Progenitor cell of endocrine pancreas (in vitro differentiated cells): Measurements from ENCODE around the gene KLF7. TPM values are rescaled to one million over a fixed set of nuclear protein-coding genes. Genes with fewer than 3 reads are reported as not detected.
A peak's percentile ranks its signal among the peaks of the same experiment; 100 is the strongest.

Experiments
- DNase-seq: peaks from one replicate; pipeline ENCODE4 v3.0.0; 2021; ENCODE audit warnings: low spot score; ENCODE audit not compliant: unreplicated experiment
- H3K27ac Mint-ChIP-seq: 2 replicates; pipeline ENCODE4 v1.8.0; 2021; ENCODE audit warnings: mild to moderate bottlenecking, moderate library complexity, mixed read lengths
- H3K27me3 Mint-ChIP-seq: 2 replicates; pipeline ENCODE4 v1.8.0; 2021; ENCODE audit warnings: mixed read lengths
- H3K36me3 Mint-ChIP-seq: 2 replicates; pipeline ENCODE4 v1.8.0; 2022; ENCODE audit warnings: mixed read lengths; ENCODE audit not compliant: insufficient read depth
- H3K4me1 Mint-ChIP-seq: 2 replicates; pipeline ENCODE4 v1.8.0; 2021; ENCODE audit warnings: low read depth, mixed read lengths
- H3K4me3 Mint-ChIP-seq: 2 replicates; pipeline ENCODE4 v1.8.0; 2021; ENCODE audit warnings: low read depth, mild to moderate bottlenecking, moderate library complexity, mixed read lengths
- H3K9me3 Mint-ChIP-seq: 2 replicates; pipeline ENCODE4 v1.8.0; 2021; ENCODE audit warnings: low read depth, mixed read lengths
- CTCF ChIP-seq: fragments of 200-600 bp; sonication (generic); IDR thresholded peaks from one replicate; pipeline ENCODE4 v1.5.0; 2021; ENCODE audit warnings: antibody characterized with exemption, mild to moderate bottlenecking; ENCODE audit not compliant: unreplicated experiment
- total RNA-seq: library from RNA; stranded (reverse); gene quantifications from 2 replicates; pipeline ENCODE4 v1.2.1, GENCODE V29; 2021

The KLF7 gene
- total RNA-seq, 1 donor from 2014 or later: 26.6 TPM

DNA sequence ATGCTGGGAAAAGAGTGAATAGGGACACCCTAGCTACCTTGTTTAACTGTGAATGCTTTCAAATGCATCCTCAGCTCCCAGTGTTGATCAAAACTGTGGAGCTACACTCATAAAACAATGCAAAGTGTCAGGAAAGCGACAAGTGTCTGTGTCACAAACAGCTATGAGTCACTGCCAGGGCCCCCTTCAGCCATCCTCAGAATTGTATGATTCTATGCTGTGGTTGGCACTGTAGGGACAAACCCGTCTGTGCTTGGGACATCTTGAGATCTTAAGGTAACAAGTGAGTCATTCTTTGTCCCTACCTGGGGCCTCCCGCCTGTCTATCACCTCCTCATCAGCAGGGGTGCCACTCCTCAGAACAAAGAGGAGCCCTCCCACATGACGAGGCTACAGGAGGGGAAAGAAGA is 42.4 kb downstream of the KLF7 start:
- no peak for DNase-seq
- TF ChIP-seq CTCF: no peak
- Mint-ChIP-seq H3K4me3 (no peak overlapping the region), H3K27ac (no peak overlapping the region), H3K36me3 (peaks cover 14% of the 10 kb centered on the region), H3K27me3 (no peaks in the 10 kb centered on the region), H3K9me3 (peaks cover 7% of the 10 kb centered on the region), H3K4me1 (no peaks in the 10 kb centered on the region)

GRCh38 chr2:207122651-207123334 is 43.0 kb downstream of the KLF7 start:
- peaks cover 5% of the 10 kb centered on the region for H3K9me3 Mint-ChIP-seq
- peaks cover 14% of the 10 kb centered on the region for H3K36me3 Mint-ChIP-seq
- no peak for DNase-seq
- H3K4me3 Mint-ChIP-seq: no peak overlapping the region
- no peak for TF ChIP-seq CTCF
- H3K27ac Mint-ChIP-seq: peak overlapping the region; percentile 47
- no peaks in the 10 kb centered on the region for H3K27me3 Mint-ChIP-seq
- no peaks in the 10 kb centered on the region for H3K4me1 Mint-ChIP-seq

GRCh38 chr2:207121784-207122183 is 44.0 kb downstream of the KLF7 start:
- no peaks in the 10 kb centered on the region for H3K27me3 Mint-ChIP-seq
- no peak overlapping the region for H3K4me3 Mint-ChIP-seq

GRCh38 chr2:207119048-207119447 is 46.7 kb downstream of the KLF7 start:
- DNase-seq: no peak
- no peak for TF ChIP-seq CTCF
- Mint-ChIP-seq H3K4me3 (no peak overlapping the region), H3K4me1 (no peaks in the 10 kb centered on the region), H3K9me3 (no peaks in the 10 kb centered on the region), H3K27me3 (no peaks in the 10 kb centered on the region), H3K27ac (no peak overlapping the region), H3K36me3 (peaks cover 8% of the 10 kb centered on the region)

More at GRCh38 chr2:207121784-207122183, 44.0 kb downstream of the KLF7 start:
- Mint-ChIP-seq H3K27ac (no peak overlapping the region), H3K4me1 (no peaks in the 10 kb centered on the region), H3K36me3 (peaks cover 11% of the 10 kb centered on the region), H3K9me3 (no peaks in the 10 kb centered on the region)
- no peak for DNase-seq
- TF ChIP-seq CTCF: no peak

GRCh38 chr2:207117668-207118067 is 48.1 kb downstream of the KLF7 start:
- no peaks in the 10 kb centered on the region for H3K27me3 Mint-ChIP-seq
- no peak overlapping the region for H3K27ac Mint-ChIP-seq
- TF ChIP-seq CTCF: no peak

More at GRCh38 chr2:207117668-207118067, 48.1 kb downstream of the KLF7 start:
- Mint-ChIP-seq H3K4me3 (no peak overlapping the region), H3K4me1 (no peaks in the 10 kb centered on the region), H3K9me3 (no peaks in the 10 kb centered on the region), H3K36me3 (peaks cover 2% of the 10 kb centered on the region)
- no peak for DNase-seq
